Measurements from ENCODE around the gene CTRB2. TPM values are rescaled to one million over a fixed set of nuclear protein-coding genes. Genes with fewer than 3 reads are reported as not detected.
"Not testable (repeated sequence)": the region's sequence is repeated elsewhere in the genome, so short reads cannot be mapped to it uniquely, and the experiment has no call there.

The CTRB2 gene
- total RNA-seq, 1 donor from 2014 or later, result not detected

DNA sequence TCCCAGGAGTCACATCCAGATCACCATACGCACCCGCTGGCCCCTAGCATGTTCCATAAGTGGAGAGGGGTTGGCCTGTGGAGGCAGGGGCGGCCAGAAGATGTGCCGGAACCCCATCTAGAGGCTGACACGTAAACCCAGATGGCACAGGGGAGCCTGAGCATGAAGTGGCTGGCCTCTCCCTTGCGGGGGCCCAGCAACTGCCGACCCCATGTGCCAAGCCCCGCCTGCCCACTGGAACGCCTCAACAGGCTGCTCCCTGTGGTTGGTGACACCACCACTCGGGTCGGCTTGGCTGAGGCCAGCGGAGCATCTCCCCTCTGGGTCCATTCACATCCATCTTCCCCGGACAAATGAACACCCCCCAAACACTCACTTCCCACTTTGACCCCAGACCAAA lies 35.0 kb upstream of the CTRB2 start:
- TF ChIP-seq, protein P1, sequence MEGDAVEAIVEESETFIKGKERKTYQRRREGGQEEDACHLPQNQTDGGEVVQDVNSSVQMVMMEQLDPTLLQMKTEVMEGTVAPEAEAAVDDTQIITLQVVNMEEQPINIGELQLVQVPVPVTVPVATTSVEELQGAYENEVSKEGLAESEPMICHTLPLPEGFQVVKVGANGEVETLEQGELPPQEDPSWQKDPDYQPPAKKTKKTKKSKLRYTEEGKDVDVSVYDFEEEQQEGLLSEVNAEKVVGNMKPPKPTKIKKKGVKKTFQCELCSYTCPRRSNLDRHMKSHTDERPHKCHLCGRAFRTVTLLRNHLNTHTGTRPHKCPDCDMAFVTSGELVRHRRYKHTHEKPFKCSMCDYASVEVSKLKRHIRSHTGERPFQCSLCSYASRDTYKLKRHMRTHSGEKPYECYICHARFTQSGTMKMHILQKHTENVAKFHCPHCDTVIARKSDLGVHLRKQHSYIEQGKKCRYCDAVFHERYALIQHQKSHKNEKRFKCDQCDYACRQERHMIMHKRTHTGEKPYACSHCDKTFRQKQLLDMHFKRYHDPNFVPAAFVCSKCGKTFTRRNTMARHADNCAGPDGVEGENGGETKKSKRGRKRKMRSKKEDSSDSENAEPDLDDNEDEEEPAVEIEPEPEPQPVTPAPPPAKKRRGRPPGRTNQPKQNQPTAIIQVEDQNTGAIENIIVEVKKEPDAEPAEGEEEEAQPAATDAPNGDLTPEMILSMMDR (conservative IDR thresholded peaks at IDR 0.05; ENCODE audit: low read depth, low read length), result no peak
- H3K4me3 ChIP-seq (ENCODE audit: low read depth, low read length), result no peak overlapping the region
- no peak for DNase-seq (ENCODE audit: low read depth)

- DNase-seq (ENCODE audit: low read depth), result no peak
- no peak overlapping the region for H3K4me3 ChIP-seq (ENCODE audit: low read depth, low read length)
- TF ChIP-seq, protein P1 (conservative IDR thresholded peaks at IDR 0.05; ENCODE audit: low read depth, low read length), result no peak
These were observed 34.5 kb upstream of the CTRB2 start for GRCh38 chr16:75241412-75241811.

DNA sequence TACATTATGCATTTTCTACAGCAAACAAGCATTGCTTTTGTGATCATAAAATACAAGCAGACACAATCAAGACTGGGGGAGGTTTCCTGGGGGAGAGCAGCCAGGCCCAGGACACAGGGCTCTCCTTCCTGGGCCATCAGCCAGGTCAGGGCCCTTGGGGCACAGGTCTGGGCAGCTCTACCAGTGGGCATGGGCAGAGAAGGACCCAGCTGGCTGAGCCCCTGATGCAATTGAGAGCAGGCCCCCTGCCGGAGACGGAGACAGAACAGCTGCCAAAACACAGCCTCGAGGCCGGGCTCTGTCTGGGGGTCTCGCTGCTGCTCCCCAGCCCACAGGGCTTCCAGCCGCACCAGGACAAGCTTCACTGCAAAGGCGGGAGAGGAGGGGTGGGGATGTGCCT lies 33.7 kb upstream of the CTRB2 start:
- DNase-seq (ENCODE audit: low read depth); H3K4me3 ChIP-seq (ENCODE audit: low read depth, low read length): not testable (repeated sequence)

DNA sequence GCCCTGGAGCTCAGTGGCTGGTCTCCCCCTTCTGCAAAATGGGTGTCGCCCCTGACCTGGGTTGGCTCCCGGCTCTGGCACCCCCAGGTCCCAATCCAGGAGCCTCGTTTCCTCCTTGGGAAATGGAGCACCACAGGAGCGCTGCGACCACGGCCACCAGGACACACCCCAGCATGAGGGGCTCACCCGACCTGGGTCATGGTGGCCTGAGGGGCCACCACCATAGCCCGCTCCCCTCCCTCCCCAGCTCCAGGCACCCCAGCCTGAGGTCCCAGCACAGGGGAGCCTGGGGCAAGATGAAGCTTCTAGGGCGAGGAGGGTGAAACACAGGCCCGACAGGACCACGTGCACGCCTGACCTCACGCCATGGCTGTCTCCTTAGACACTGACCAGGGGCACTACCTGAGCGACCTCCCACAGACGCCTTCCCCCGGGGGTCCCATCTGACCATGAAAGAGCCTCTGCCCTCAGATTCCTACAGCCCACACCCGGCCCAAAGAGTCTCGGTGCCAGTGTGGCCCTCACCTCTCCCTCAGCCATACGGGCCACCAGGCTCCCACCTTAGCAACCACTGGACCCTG lies 32.7 kb upstream of the CTRB2 start:
- TF ChIP-seq, protein P1 (conservative IDR thresholded peaks at IDR 0.05; ENCODE audit: low read depth, low read length), result no peak
- no peak for DNase-seq (ENCODE audit: low read depth)
- no peak overlapping the region for H3K4me3 ChIP-seq (ENCODE audit: low read depth, low read length)

DNA sequence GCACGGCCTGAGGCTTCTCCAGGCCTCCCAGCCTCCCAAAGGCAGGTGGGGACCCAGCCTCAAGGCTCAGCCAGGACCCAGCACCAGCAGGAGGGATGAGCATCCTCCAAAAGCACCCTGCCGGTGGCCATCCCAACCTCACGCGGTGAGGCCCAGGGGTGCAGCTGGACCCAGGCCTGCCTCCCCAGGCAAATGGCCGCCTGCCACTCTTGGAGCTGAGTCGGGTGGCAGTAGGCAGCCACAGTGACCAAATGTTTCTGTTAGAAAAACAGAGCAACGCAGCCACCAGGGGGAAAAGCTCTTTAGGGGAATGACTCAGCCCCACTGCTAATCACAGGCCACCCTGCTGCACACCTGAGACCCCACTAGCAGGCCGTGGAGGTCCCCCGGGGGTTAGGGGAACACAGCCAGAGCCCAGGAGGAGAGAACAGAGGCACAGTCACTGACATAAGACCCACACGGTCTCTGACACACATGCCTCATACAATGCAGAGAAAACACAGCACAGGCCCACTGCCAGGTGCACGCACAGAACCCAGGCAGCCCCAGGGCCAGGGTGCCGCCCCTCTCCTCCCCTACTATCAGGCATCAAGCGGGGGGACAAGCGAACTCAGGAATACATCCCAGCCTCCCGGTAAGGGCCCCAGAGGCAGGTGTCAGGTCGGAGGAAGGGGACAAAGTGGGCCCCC lies 32.0 kb upstream of the CTRB2 start:
- H3K4me3 ChIP-seq (ENCODE audit: low read depth, low read length), result no peak overlapping the region
- DNase-seq (ENCODE audit: low read depth), result no peak
- TF ChIP-seq, protein P1 (conservative IDR thresholded peaks at IDR 0.05; ENCODE audit: low read depth, low read length), result peak; percentile 19

- TF ChIP-seq, protein P1 (conservative IDR thresholded peaks at IDR 0.05; ENCODE audit: low read depth, low read length), result no peak
- H3K4me3 ChIP-seq (ENCODE audit: low read depth, low read length), result no peak overlapping the region
These were observed 31.3 kb upstream of the CTRB2 start for GRCh38 chr16:75238132-75238852.

GRCh38 chr16:75237398-75238131 lies 30.6 kb upstream of the CTRB2 start:
- H3K4me3 ChIP-seq (ENCODE audit: low read depth, low read length), result no peak overlapping the region
- no peak for DNase-seq (ENCODE audit: low read depth)
- TF ChIP-seq, protein P1 (conservative IDR thresholded peaks at IDR 0.05; ENCODE audit: low read depth, low read length), result no peak

More at GRCh38 chr16:75238132-75238852, 31.3 kb upstream of the CTRB2 start:
- no peak for DNase-seq (ENCODE audit: low read depth)

Measured in epithelial cell of proximal tubule (primary cell).